GM12878 (cell line): Measurements from ENCODE around the gene FADS3. TPM values are rescaled to one million over a fixed set of nuclear protein-coding genes. Genes with fewer than 3 reads are reported as not detected.
A peak's percentile ranks its signal among the peaks of the same experiment; 100 is the strongest.

ENCODE experiments used
- CHD2 ChIP-seq: IDR thresholded peaks from 2 replicates; pipeline ENCODE4 v1.6.1; 2011; ENCODE audit warnings: low read depth, low read length, improper control_type of control experiment, borderline replicate concordance
- CREM ChIP-seq: IDR thresholded peaks from 2 replicates; pipeline ENCODE4 v1.6.1; 2014; ENCODE audit warnings: antibody characterized with exemption, low read depth
- NKRF ChIP-seq: fragments of 450-650 bp; conservative IDR thresholded peaks from 2 replicates; pipeline ENCODE4 v1.6.1; 2017; ENCODE audit warnings: mild to moderate bottlenecking, moderate library complexity
- PAX5 ChIP-seq: IDR thresholded peaks from 2 replicates; pipeline ENCODE4 v1.6.1; 2011; ENCODE audit warnings: low read depth, low read length, borderline replicate concordance
- TBL1XR1 ChIP-seq: IDR thresholded peaks from 2 replicates; pipeline ENCODE4 v1.6.1; 2012; ENCODE audit warnings: low read depth, low read length, improper control_type of control experiment
- USF1 ChIP-seq: IDR thresholded peaks from 2 replicates; pipeline ENCODE4 v1.6.1; 2011; ENCODE audit warnings: borderline replicate concordance, low read depth, mild to moderate bottlenecking, moderate library complexity, mixed read lengths, low read length; ENCODE audit not compliant: insufficient read depth; ENCODE audit errors: extremely low read length
- ZBTB40 ChIP-seq: fragments of 450-650 bp; IDR thresholded peaks from 2 replicates; pipeline ENCODE4 v1.6.1; 2016; ENCODE audit warnings: mild to moderate bottlenecking, moderate library complexity, borderline replicate concordance
- ZZZ3 ChIP-seq: IDR thresholded peaks from 2 replicates; pipeline ENCODE4 v1.6.1; 2011; ENCODE audit warnings: low read depth; ENCODE audit not compliant: control insufficient read depth, insufficient read length
- polyA plus RNA-seq, 11 experiments: library from polyadenylated mRNA; depleted of rRNA in 4 of 11; unstranded in 6 of 11; stranded (reverse) in 5 of 11; fragments of >200 nt; fragmentation: Nextera tagmentation in 4 of 11; fragmentation: Illumina TruSeq in 1 of 11; extraction: Ambion mirVana in 4 of 11; extraction: Trizol in 1 of 11; gene quantifications; 1 replicate in 1 of 11; 2 replicates in 10 of 11; pipeline versions ENCODE4 v1.2.1 to v1.2.3, GENCODE V29; 2011 to 2016; ENCODE audit warnings: inconsistent platforms in 2 of 11, missing spikeins in 2 of 11, low read depth in 1 of 11
- total RNA-seq, 4 experiments: library from RNA; depleted of rRNA in 3 of 4; stranded (reverse); fragments of >200 nt in 3 of 4; fragmentation: Illumina TruSeq in 1 of 4; extraction: Trizol in 1 of 4; gene quantifications; 2 replicates each; pipeline versions ENCODE4 v1.2.1 to v1.2.3, GENCODE V29; 2013 to 2021

FADS3 gene
- total and polyA plus RNA-seq, 10 of the 15 experiments (the other 5 are each of a cell fraction or from before 2014, with no cell fraction given), result 0.23 to 8.1 (median 4.2) TPM

GRCh38 chr11:61834278-61835048 lies 56.9 kb downstream of the FADS3 start (continued):
- TF ChIP-seq NKRF (no peak), CREM (no peak), ZBTB40 (no peak), ZZZ3 (no peak), USF1 (no peak), CHD2 (no peak), PAX5 (0 out of 2 replicates have a peak, but pooled peaks have one; percentile 31), TBL1XR1 (no peak)
- TF ChIP-seq, all 136 proteins: peak for 25
